HG03103 (cell line): ENCODE measurements around the gene ZNF19.
"Not testable (repeated sequence)": the region's sequence is repeated elsewhere in the genome, so short reads cannot be mapped to it uniquely, and the experiment has no call there.

Experiments
- ATAC-seq: cut with Tn5 transposase; IDR thresholded peaks from one replicate; pipeline ENCODE4 v1.9.1; 2021; ENCODE audit warnings: low read depth; ENCODE audit not compliant: unreplicated experiment

Gene ZNF19

DNA sequence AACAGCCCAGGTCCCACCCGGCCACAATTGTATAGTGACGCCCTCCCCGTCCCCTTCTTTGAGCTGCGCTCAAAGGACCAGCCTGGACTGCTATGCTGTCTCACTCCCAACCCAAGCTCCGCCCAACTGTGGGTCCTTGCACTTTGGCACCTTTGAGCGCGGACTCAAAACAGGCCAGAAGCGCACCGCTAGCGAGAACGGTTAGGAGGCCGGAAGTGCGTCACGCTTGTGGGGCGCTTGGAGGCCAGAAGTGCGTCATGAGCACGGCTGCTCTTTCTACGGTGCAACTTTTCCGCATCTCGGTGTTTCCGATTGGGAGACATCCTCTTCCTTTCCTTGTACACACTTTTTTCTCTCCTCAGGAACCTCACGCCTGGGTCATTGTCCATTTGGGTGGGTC is at the start of gene ZNF19:
TSS of gene ZNF19 (minus strand) at position 203 of the 400 bp plus-strand sequence. CDS start 7,210 bp downstream, outside the sequence.
- ATAC-seq: no peak

DNA sequence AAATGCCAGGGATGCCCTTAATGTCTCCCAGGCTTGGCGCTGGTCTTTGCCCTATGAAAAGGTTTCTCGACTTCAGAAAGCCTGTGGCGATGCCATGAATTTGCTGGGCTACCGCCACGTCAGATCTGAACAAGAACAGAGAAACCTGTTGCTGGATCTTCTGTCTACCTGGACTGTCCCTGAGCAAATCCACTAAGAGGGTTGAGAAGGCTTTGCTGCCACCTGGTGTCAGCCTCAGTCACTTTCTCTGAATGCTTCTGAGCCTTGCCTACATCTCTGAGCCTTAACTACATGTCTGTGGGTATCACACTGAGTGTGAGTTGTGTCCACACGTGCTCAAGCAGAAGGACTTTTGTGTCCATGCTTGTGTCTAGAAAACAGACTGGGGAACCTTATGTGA is 48.5 kb upstream of the ZNF19 start:
- ATAC-seq: no peak

DNA sequence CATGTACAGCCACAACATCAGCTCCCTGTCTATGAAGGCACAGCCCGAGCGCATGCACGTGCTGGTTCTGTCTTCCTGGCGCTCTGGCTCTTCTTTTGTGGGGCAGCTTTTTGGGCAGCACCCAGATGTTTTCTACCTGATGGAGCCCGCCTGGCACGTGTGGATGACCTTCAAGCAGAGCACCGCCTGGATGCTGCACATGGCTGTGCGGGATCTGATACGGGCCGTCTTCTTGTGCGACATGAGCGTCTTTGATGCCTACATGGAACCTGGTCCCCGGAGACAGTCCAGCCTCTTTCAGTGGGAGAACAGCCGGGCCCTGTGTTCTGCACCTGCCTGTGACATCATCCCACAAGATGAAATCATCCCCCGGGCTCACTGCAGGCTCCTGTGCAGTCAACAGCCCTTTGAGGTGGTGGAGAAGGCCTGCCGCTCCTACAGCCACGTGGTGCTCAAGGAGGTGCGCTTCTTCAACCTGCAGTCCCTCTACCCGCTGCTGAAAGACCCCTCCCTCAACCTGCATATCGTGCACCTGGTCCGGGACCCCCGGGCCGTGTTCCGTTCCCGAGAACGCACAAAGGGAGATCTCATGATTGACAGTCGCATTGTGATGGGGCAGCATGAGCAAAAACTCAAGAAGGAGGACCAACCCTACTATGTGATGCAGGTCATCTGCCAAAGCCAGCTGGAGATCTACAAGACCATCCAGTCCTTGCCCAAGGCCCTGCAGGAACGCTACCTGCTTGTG is 47.8 kb upstream of the ZNF19 start:
- no peak for ATAC-seq

DNA sequence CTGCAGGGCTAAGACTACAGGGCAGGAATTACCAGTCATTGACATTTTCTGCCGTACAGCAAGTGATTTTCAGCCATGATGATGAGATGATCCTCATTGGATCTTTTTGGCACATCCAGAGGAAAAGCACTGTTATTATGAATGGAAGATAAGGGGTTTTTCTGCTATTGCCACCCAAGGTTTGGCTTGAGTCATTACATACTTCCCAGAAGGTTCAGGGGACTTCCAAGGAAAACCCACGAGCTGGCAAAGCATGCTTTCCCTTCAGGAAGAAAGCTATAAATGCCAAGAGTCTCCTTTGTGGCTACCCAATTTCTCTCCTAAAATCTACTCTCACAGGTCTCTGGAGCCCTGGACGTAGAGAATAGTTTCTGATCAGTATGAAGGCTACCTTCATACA is 43.2 kb upstream of the ZNF19 start:
- no peak for ATAC-seq

DNA sequence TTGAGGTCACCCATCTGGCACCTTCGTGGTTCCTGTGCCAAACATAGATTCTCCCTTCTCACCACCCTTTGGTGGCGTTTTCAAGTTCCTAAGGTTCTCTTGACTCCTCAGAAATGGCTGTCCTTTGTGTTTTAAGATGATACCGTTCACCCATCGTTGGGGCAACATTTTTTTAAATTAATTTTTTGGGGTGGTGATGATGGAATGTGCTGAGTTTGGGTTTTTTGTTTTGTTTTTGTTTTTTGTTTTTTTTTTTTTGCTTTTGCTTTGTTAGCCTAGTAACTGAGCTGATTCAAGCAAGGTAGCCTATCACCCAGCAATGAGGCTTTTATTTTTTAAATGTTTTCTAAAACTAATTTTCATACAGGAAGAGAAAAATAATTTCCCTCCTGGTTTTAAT is 39.7 kb upstream of the ZNF19 start:
- no peak for ATAC-seq

DNA sequence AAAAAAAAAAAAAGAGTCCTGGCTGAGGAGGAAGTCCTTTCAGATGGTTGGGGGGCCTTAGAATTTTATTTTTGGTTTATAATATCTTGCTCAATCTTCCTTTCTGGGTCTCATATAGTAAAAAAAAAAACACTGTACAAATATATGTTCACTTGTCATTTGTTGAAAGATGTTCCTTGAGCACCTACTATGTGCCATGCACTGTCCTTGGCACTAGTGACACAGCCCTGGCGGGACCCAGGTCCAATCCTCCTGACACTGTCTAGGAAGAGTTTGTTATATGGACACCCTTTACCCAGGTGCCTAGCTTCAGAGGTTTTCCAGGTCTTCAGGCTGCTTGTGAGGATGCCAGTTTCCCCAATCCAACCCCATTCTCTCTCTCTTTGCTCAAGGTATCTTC is 39.1 kb upstream of the ZNF19 start:
- no peak for ATAC-seq

DNA sequence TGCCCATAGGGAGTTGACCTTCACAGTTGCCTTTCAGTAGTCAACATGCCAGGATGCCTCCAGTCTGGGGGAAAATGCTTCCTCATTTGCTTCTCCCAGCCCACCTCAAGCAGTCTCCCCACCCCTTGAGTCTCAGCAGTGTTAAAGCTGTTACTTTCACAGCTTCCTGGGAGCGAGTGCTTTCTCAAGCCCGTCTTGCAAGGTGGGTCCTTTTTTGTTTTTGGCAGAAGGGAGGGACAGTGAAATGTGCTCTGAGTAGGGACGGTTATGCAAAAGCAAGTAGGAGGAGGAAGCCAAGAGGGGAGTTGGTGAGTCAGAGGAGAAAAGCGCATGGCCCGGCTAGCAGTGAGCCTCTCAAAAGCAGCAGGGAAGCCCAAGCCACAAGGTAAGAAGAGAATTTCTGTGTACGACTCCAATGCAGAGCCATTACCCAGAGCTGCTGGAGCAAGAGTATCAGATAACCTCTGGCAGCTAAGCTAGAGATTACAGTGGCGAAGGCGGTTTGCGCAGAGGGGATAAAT is 37.0 kb upstream of the ZNF19 start, which contains the start of gene CHST4:
TSS of gene CHST4 (plus strand) at position 316 of the 521 bp plus-strand sequence. CDS start 10,252 bp downstream, outside the sequence.
- ATAC-seq: peak; percentile 67

DNA sequence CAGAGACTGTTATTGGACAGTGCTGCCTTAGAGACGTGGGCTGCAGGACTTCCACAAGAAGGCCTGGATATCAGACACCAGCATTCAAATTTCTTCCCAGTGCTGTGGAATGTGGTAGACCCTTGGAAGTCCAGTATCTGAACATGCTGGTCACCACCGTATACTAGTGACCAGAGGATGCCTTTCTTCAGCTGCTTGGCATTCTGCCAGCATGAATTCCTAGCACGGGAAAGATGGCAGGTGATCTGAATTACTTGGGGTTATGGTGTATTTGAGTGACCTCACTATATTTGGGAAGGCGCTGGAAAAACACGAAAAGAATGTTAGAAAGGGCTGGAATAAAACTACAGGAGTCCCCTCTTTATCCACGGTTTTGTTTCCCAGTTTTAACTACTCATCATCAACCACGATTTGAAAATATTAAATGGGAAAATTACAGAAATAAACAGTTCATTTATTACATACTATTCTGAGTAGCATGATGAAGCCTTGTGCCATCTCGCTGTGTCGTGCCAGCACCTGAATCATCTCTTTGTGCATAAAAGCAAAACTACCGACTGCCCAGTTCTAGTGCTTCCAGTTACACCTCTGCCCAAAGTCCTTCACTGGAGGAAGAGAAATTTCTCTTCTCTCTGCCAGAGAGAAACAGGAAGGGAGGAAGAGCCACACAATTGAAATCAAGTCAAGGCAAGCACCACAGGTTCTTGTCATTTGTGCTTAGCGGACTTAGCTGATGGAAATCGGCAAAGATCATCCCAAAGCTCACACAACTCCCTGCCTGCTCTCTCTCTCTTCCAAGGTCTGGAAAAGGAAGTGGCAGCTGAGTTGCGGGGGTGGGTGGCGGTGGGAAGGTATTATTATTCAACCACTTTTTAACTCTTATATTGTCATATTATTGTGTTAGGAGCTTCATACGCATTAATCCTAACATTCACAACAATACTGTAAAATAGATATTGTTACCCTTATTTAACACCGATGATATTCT is 35.7 kb upstream of the ZNF19 start:
- no peak for ATAC-seq

DNA sequence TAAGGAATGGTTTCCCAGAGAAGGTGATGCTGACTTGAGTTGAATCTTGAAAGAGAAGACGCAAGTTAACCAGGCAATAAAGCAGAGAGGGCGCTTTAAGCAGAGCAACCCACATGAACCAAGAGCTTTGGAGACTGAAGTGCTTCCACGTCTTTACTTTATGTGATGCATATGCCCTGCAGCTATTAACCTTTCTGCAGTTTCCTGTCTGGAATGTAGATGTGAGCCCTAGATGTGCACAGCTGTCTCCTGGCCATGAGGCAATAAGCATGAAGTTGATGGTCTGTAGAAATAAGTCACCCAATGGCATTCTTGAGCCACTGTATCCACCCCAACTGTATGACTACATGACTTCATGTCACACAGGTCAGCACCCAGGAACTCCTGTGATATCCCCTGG is 31.4 kb upstream of the ZNF19 start:
- ATAC-seq: no peak

DNA sequence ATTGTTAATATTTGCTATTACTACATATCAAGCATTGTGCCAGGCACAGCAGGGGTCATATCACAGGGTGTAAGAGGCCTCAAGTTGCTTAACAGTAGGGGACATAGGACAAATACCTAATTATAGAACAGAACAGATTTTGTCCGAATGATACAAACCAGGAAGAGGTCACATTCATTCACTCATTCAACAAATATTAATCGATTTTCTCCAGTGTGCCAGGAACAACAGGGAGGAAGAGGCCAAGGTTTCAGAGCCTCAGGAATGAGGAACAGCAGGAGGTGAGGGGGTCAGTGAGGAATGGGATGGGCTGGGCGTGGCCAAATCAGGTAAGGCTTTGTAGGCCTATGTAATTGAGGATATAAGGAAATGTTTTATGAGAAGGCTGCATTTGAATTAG is 25.9 kb upstream of the ZNF19 start:
- ATAC-seq: no peak

DNA sequence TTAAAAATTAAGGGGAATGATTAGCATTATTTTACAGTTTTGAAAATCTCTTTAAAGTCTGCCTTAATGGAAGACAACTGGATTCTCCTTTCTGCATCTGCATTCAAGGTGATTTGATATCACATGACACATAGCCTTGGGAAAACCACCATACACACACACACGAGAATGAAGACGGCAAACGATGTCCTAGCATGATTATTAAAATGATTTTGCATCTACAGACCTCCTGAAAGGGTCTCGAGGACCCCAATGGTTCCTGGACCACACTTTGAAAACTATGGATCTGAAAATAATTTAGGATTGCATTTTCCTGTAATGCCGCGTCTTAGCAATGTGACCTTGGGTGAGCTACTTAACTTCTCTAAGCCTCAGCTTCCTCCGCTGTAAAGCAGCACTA is 25.4 kb upstream of the ZNF19 start:
- no peak for ATAC-seq

DNA sequence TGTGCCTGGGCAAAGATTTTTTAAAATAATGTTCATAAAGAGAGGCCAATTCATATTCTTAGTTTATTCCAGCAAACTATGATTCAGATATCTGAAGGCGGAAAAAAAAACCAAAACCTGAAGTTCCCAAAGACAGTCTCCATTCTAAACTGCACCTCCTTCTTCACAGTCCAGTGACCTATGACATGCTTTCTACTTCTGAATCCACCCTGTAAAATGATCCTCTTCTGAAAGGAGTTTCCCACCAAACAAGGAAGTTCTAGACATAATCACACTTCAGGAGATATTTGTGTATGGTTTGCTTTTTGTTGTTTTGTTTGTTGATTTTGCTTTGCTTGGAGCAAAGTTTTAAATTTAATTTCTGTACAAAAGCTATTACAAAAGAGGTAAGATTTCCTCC is 24.2 kb upstream of the ZNF19 start:
- no peak for ATAC-seq

DNA sequence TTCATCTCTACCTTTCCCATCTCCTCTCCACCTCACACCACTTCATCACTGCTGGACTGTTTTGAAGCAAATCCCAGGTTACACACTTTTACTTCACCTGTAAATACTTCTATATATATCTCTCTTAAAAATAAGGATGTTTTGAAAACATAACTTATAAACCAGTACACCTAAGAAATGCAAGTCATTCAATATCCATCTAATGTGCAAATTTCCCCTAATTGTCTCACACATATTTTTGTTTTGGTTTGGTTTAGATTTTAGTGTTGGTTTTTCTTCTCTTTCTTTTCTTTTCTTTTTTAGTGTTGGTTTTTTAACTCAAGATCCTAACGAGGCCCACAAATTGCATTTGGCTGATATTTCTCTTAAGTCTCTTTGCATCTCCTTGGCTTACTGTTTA is 17.9 kb upstream of the ZNF19 start:
- ATAC-seq: no peak

DNA sequence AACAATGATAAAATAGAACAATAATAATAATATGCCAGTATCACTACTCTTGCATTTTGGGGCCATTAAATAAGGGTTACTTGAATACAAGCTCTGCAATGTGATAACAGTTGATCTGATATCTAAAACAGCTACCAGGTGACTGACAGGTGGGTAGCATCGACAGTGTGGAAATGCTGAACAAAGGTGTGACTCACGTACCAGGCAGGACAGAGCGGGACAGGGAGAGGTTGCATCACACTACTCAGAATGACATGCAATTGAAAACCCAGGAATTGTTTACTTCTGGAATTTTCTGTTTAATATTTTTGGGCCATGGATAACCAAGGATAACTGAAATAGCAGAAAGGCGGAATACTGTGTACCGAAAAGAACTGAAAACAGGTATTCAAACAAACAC is 15.8 kb upstream of the ZNF19 start:
- ATAC-seq: no peak

DNA sequence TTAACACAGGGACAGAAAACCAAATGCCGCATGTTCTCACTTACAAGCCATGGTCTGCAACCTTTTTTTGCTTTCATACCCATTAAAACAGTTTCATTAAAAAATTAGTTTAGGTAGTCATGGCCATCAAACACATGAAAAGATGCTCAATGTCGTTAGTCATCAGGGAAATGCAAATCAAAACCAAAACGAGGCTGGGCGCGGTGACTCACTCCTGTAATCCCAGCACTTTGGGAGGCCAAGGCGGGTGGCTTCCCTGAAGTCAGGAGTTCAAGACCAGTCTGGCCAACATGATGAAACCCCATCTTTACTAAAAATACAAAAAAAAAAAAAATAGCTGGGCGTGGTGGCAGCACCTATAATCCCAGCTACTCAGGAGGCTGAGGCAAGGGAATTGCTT is 14.9 kb upstream of the ZNF19 start:
- ATAC-seq: not testable (repeated sequence)

DNA sequence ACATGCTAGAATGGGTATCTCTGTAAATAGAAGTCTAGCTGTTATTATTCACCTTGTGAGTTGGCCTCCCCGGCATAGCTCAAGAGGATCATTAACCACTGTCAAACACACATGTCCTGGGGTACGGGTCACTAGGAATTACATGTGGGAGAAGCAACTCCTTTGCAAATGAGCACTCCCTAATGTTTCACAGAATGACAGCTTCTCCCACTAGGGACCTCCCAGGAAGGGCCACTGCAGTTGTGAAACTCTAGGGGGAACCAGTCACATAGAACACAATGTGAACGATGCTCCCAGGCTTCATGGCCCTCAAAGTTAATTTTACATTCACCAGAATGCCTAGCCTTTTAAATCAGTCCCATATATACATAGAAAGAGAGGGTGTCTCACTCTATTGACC is 12.4 kb upstream of the ZNF19 start:
- no peak for ATAC-seq

DNA sequence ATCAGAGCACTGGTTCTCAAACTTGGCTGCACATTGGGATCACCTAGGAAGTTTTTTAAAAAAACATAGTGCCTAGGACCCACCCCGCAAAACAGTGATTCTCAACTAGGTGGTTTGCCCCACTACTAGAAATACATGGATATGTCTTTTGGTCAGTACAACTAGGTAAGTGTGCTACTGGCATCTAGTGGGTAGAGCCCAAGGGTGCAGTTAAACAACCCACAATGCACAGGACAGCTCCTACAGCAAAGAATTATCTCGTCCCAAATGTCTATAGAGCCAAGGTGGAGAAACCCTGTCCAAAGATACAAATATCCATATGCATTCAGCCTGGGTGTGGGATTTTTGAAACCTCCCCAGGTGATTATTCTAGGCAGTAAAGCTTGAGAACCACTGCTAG is 11.8 kb upstream of the ZNF19 start:
- ATAC-seq: no peak

DNA sequence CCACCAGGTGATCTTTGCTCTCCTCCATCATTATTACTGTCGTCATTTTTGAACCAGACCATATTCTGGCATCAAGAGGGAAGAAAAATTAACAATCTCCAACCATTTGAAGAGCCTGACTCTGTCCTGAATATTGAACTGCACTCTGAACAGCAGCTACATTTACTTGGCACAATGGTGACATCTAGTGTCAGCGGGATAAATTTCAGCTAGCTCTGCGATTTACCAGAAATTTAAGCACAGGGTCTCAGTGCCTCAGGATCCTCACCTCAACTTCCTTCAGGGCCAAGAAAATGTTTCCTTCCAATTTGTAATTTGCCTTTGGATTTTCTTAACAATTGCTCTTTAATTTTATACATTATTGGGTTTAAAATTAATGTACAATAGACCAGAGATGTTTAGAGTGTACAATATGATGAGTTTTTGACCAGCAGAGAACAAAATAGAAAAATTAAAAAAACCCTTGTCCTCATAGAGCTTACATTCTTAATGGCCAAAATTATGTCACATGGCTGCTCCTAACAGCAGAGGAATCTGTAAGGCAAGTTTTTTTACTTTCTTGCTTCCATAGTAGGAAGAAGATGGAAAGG is 10.7 kb upstream of the ZNF19 start:
- ATAC-seq: no peak

DNA sequence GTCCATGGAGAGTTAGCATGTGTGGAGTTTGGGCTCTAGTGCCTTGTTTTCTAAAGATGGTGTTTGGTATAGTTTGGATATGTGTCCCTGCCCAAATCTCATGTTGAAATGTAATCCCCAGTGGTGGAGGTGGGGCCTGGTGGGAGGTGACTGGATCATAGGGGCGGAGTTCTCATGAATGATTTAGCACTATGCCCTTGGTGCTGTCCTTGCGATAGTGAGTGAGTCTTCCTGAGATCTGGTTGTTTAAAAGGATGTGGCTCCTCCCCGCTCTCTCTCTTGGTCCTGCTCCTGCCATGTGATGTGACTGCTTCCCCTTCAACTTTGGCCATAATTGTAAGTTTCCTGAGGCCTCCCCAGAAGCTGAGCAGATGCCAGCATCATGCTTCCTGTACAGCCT is 8.9 kb upstream of the ZNF19 start:
- no peak for ATAC-seq

DNA sequence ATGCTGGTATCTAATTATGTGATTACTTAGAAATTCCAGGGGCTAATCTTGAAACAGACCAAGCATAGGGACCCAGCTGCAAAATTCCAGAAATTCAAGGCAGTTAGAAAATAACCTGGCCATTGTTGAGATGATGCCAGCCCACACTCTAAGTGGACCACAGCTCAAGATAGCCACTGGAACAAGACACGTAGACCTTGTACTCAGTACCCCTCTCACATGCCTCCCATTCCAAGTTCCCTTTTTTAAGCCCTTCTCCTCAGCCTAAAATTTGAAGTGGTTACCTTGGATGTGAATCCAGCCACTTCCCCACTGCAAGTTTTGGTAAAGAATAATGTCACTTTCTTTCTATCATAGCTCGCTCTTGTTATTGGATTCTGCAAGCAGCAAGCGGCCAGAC is 4.1 kb upstream of the ZNF19 start:
- ATAC-seq: no peak

DNA sequence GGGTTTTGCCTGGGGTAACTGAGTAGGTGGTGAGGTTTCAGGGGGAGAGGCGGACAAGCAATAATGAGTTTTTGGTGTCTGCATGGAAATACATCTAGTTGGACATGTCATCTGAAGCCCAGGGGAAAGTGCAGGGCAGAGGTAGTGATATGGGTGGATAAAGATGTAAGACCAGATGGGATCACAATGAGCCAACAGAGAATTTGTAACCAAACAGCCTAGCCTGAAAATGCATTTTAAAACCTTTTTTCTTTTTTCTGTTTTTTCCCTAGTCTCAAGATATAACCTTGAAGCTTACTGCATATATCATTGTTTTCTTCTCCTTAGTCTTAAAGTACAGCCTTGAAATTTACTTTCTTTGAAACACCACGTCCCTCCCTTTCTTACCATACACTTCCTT is 3.7 kb upstream of the ZNF19 start:
- ATAC-seq: no peak
